Testis (tissue), 3 donors: ENCODE measurements around the gene SCAF8. TPM values are rescaled to one million over a fixed set of nuclear protein-coding genes. Genes with fewer than 3 reads are reported as not detected.

ENCODE experiments used
- DNase-seq: peaks from one replicate; pipeline ENCODE4 v3.0.0-alpha.2; 2019
- H3K27ac ChIP-seq, 2 donors: fragments of 200-600 bp; sonication (generic); one replicate each; pipeline ENCODE4 v1.5.1; 2019
- H3K27me3 ChIP-seq: fragments of 200-600 bp; sonication (generic); one replicate; pipeline ENCODE4 v1.5.1; 2019
- H3K36me3 ChIP-seq: fragments of 200-600 bp; sonication (generic); one replicate; pipeline ENCODE4 v1.5.1; 2017; ENCODE audit warnings: low read depth; ENCODE audit errors: missing control alignments
- H3K4me1 ChIP-seq: fragments of 200-600 bp; sonication (generic); one replicate; pipeline ENCODE4 v1.5.1; 2019
- H3K4me3 ChIP-seq, 2 donors: fragments of 200-600 bp; sonication (generic); one replicate each; pipeline ENCODE4 v1.5.1; 2017 to 2019
- H3K9me3 ChIP-seq: fragments of 200-600 bp; sonication (generic); one replicate; pipeline ENCODE4 v1.5.1; 2017
- POLR2A ChIP-seq: fragments of 450-650 bp; IDR thresholded peaks from one replicate; pipeline ENCODE4 v1.6.1; 2017; ENCODE audit warnings: antibody characterized with exemption, mild to moderate bottlenecking, moderate library complexity
- WGBS, 2 donors: methylation state at CpG; one replicate each; pipeline ENCODE4 v1.1.5; 2018; 5-methylcytosine and 5-hydroxymethylcytosine counted together
- intact Hi-C: fragments of 100-400 bp; cut with DNase I; formaldehyde crosslinking; loops from one replicate; pipeline ENCODE4 v1.15.1; 2023; ENCODE audit warnings: low total_unique reads
- polyA plus RNA-seq: library from polyadenylated mRNA; stranded (reverse); fragments of 350-450 nt; fragmentation: Illumina TruSeq; extraction: RNeasy Lipid Tissue Mini Kit (QIAGEN cat#74804); gene quantifications from one replicate; pipeline ENCODE4 v1.2.3, GENCODE V29; 2014; ENCODE audit warnings: low read depth, low replicate concordance; ENCODE audit not compliant: insufficient read depth
- total RNA-seq, 2 donors: library from RNA; depleted of rRNA; stranded (reverse); fragments of >200 nt; gene quantifications; one replicate each; pipeline ENCODE4 v1.2.3, GENCODE V29; 2016
- TF ChIP-seq, protein P1 (sequence below), 3 experiments: fragments of 450-650 bp in 2 of 3; fragments of 200-600 bp in 1 of 3; sonication (generic) in 1 of 3; IDR thresholded peaks; one replicate each; pipeline ENCODE4 v1.5.1; 2016 to 2019; ENCODE audit warnings: antibody characterized with exemption in 3 of 3, mild to moderate bottlenecking in 2 of 3, moderate library complexity in 1 of 3

Gene SCAF8
- total and polyA plus RNA-seq, 3 donors from 2014 or later, result 44.7 to 70.5 (median 65.5) TPM

- WGBS, 2 donors, result 52 to 88% methylated on average over 2 of the region's 2 CpGs
- H3K27me3 ChIP-seq, result no peaks in the 10 kb centered on the region
- no peaks in the 10 kb centered on the region for H3K9me3 ChIP-seq
- no peaks in the 10 kb centered on the region for H3K36me3 ChIP-seq
- no peaks in the 10 kb centered on the region for H3K4me1 ChIP-seq
- H3K27ac ChIP-seq, result no peak overlapping the region
- intact Hi-C loops, result no loop called here
- H3K4me3 ChIP-seq, result no peak overlapping the region
- TF ChIP-seq, protein P1, sequence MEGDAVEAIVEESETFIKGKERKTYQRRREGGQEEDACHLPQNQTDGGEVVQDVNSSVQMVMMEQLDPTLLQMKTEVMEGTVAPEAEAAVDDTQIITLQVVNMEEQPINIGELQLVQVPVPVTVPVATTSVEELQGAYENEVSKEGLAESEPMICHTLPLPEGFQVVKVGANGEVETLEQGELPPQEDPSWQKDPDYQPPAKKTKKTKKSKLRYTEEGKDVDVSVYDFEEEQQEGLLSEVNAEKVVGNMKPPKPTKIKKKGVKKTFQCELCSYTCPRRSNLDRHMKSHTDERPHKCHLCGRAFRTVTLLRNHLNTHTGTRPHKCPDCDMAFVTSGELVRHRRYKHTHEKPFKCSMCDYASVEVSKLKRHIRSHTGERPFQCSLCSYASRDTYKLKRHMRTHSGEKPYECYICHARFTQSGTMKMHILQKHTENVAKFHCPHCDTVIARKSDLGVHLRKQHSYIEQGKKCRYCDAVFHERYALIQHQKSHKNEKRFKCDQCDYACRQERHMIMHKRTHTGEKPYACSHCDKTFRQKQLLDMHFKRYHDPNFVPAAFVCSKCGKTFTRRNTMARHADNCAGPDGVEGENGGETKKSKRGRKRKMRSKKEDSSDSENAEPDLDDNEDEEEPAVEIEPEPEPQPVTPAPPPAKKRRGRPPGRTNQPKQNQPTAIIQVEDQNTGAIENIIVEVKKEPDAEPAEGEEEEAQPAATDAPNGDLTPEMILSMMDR (IDR thresholded peaks at IDR 0.05), result no peak
- TF ChIP-seq POLR2A, result no peak
- no peak for DNase-seq
Measured at GRCh38 chr6:154783229-154783628, 50.0 kb downstream of the SCAF8 start.

GRCh38 chr6:154785075-154785474, 51.9 kb downstream of the SCAF8 start:
- Histone ChIP-seq H3K27me3 (no peaks in the 10 kb centered on the region), H3K36me3 (no peaks in the 10 kb centered on the region), H3K4me1 (no peaks in the 10 kb centered on the region), H3K27ac (no peak overlapping the region), H3K9me3 (no peaks in the 10 kb centered on the region), H3K4me3 (no peak overlapping the region)
- intact Hi-C loops, result no loop called here
- 90 to 96% methylated on average over 2 of the region's 2 CpGs for WGBS, 2 donors
- no peak for DNase-seq
- no peak for TF ChIP-seq POLR2A
- TF ChIP-seq, protein P1 (IDR thresholded peaks at IDR 0.05), result no peak

GRCh38 chr6:154786144-154786868, 53.1 kb downstream of the SCAF8 start:
- WGBS, 2 donors, result 87 to 90% methylated on average over 8 to 9 of the region's 9 CpGs
- intact Hi-C loops, result no loop called here
- no peak for TF ChIP-seq POLR2A
- TF ChIP-seq, protein P1 (IDR thresholded peaks at IDR 0.05), result no peak
- H3K36me3 ChIP-seq, result no peaks in the 10 kb centered on the region
- no peaks in the 10 kb centered on the region for H3K9me3 ChIP-seq
- H3K4me3 ChIP-seq, result no peak overlapping the region
- no peak for DNase-seq
- H3K27me3 ChIP-seq, result no peaks in the 10 kb centered on the region
- no peaks in the 10 kb centered on the region for H3K4me1 ChIP-seq
- H3K27ac ChIP-seq, result no peak overlapping the region

DNA sequence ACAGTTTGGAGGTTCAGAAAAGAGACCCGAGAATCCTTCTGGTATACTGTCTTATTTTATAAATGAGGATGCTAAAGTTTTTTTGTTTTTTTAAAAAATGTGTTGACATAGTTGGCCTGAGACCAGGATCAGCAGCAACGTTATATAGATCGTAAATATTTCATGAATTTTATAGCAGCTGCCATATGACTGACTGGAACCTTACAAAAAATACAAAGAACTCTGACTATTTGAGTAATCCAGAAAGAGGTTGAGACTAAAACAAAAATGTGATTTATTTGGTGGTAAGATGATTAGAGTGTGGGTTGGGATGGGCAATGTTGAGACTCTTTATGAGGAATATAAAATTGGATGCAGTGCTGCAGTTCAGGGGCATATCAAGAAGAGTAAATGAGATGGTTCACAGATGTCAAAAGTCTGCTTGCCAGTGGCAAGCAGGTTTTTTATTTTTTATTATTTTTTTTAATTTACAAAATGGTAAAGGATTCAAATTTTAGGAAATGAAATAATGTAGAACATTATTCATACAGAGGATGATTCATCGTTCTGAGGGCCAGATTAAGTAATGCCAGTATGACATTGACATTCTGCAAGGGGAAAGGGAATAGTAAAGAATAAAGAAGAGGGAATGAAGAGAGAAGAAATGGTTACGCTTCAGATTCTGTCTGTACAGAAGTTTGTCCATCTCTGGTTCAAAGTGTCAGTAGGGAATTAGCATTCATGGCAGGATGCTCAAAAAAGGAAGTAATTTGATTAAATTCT, 58.5 kb downstream of the SCAF8 start:
- no peak overlapping the region for H3K27ac ChIP-seq
- no peaks in the 10 kb centered on the region for H3K9me3 ChIP-seq
- H3K27me3 ChIP-seq, result no peaks in the 10 kb centered on the region
- H3K4me1 ChIP-seq, result no peaks in the 10 kb centered on the region
- no peaks in the 10 kb centered on the region for H3K36me3 ChIP-seq
- intact Hi-C loops, result no loop called here
- WGBS, 2 donors, result 86 to 88% methylated on average over 5 of the region's 5 CpGs
- TF ChIP-seq, protein P1 (IDR thresholded peaks at IDR 0.05), result no peak
- no peak for TF ChIP-seq POLR2A
- no peak for DNase-seq
- no peak overlapping the region for H3K4me3 ChIP-seq
